ENCODE measurements around the gene SHB.
"Not testable (repeated sequence)": the region's sequence is repeated elsewhere in the genome, so short reads cannot be mapped to it uniquely, and the experiment has no call there.

Gene SHB

DNA sequence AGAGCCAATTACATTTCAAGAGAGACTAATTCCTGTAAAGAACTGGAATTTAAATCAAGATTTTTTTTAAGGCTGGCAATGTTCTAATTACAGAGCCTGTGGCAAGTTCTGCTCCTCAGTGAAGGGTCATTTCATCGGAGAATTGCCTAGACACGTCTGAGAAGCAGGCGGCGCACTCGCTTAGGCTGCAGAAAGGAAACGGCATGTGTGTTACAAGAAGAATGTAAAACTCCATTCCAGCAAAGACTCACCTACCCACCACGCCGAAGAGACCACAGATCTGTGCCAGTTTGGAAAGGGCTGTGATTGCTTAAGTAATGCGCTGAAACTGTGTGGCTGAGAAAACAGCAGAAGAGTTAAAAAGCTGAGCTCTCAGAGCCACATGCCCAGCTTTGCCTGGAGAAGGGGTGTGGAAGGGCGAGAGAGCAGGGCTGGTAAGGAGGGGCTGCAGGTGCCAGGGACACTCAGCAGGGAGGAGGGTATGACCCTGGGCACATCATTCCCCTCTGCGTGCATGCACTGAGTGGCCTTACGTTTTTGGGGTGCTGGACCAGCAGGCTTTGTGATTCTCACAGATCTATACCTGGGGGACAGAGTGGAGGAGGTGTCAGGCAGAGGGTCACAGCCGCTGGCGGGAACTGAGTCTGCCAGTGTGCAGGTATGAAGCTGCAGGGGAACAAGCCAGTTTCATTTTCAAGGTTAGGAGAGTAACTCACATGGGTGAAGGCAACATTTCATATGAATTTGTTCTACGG is 147.3 kb downstream of the SHB start:
- peak in 4 of 56 donors; percentile 18 to 38 (median 18) for DNase-seq

DNA sequence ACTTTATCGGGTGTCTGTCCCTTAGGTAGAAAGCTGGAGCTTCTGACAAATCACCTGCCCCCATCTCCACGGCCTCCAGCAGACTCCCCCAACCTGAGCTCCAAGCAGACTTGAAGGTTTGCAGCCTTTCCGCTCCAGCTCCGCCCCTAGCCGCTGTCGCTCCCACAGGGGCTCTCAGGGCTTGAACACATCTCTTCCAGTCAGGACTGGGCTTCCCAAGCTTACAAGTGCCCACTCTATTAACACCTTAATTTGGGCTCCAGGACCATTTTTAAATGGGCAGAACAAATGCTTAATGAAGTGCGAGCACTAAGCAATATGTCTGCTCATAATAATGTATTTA is 147.9 kb downstream of the SHB start:
- DNase-seq: no peak

- no peak for DNase-seq
Measured at GRCh38 chr9:37920471-37921167, 148.4 kb downstream of the SHB start.

DNA sequence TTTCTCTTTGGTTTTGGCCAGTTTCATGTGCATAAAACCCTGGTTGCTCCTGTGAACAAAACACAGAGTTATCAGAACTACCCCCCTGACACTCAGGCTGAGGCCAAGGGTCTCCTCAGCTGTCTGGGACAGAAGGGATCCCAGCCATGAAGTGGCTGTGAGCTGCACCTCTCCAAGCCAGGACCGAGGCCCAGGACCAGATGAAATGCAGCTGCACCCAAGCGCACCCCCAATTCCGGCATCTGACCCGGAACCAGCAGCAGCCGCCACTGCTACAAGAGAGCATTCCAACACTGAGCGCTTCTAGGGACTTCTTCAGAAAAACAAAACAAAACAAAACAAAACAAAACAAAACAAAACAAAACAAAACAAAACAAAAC is 149.1 kb downstream of the SHB start:
- no peak for DNase-seq

DNA sequence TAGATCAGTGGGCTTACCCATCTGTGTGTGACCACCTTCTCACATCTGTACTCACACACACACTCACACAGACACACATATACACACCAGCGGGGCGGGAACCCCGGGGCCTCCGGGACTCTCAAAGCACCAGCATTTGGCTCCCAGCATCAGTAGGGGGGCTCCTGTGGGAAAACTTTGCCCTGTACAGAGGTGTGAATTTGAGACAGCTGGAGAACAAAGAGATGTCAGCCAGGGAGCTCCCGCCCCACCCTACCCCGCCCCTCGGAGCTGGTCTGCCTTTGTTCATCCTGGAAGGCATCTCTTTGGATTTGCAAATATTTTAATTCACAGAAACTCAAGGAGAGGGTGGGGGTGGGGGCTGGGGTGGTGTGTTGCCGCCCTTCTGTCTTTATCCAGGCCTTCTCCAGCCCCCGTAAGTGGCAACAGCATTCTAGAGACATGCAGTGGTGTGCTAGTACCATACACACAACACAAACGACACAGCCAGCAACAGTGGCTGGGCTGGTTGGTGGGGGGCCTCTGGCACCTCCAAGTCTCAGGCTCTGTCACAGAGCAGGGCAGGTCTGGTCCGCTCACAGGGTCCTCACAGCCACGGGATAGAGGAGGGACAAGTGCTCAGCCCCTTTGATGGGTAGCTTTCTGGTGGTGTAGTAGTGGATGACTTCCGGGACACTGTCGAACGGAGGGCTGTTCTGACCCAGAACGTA is 149.6 kb downstream of the SHB start:
- DNase-seq: no peak

GRCh38 chr9:37918665-37919170 is 150.3 kb downstream of the SHB start:
- DNase-seq: no peak

DNA sequence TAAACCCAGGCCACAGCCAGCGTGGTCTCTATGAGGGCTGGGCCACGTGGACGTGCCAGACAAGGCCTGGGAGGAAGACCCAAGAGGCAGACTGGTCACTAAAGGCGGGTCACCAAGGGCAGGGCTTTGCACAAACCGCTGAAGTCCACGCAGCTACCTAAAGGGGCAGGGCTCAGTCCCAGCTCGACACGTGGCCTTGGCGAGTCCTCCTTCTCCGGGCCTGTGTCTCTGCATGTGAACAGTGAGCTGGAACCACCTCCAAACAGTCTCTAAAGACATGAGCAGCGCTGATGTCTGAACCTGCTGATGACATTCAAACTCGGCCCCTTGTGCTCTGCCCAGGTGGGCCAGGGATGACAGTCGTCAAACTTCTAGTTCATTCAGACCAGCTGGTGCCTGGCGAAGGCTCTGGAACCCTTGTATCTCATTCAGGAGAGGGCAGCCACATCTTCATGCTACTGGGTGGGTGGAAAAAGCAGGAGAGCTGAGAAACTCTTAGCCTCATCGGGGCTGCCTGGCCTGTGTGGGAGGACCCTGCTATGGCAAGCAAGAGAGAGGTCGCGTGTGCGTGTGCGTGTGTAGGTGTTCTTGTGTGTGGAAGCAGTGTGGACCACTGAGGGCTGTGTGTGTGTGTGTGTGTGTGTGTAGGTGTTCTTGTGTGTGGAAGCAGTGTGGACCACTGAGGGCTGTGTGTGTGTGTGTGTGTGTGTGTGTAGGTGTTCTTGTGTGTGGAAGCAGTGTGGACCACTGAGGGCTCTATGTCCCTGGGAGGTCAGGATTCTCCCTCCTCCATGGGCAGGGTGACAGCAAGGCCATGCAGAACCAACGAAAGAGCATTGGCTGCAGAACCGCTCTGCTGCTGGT is 151.0 kb downstream of the SHB start:
- no peak for DNase-seq

- DNase-seq: no peak
Measured at GRCh38 chr9:37917313-37917731, 151.7 kb downstream of the SHB start.

DNA sequence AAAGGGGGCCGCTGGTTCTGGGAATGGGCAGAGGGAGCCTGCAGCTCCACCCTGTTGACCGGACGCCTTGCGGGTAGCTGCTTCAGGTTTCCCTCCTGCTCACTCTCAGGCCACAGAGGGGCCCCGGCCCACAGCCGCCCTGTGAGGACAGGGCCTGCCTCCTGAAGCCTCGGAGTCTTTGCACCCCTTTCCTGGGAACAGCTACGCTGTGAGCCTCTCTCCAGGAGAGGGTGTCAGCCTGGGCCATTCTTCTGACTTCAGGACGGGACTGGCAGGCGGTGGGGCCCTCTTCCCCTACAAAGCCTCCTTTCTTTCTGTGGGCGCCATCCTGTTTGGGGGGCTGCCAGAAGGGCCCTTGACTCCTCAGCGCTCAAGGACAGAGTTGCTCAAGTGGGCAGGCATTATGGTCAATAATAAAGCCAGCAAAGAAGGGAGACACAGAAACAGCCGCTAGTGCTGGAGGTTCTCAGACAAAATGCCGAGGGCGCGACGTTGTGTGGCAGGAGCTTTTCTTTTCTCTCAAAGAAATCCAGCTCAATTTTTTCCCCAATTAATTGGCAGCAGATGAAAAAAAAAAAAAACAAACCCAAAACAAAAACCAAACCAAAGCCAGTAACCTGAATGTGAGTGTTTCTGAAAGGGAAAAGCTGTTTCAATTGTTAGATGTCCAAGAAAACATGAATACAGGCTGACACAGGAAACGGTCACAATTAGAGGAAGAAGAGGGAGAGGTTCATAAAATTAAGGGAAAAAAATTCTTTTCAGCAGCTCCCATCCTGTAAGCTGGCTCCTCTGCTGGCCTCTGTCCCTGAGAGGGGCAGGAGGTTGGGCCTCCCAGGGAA is 152.3 kb downstream of the SHB start:
- DNase-seq: peak in 42 of 56 donors; percentile 18 to 77 (median 52)

GRCh38 chr9:37915911-37916470 is 153.0 kb downstream of the SHB start:
- no peak for DNase-seq

DNA sequence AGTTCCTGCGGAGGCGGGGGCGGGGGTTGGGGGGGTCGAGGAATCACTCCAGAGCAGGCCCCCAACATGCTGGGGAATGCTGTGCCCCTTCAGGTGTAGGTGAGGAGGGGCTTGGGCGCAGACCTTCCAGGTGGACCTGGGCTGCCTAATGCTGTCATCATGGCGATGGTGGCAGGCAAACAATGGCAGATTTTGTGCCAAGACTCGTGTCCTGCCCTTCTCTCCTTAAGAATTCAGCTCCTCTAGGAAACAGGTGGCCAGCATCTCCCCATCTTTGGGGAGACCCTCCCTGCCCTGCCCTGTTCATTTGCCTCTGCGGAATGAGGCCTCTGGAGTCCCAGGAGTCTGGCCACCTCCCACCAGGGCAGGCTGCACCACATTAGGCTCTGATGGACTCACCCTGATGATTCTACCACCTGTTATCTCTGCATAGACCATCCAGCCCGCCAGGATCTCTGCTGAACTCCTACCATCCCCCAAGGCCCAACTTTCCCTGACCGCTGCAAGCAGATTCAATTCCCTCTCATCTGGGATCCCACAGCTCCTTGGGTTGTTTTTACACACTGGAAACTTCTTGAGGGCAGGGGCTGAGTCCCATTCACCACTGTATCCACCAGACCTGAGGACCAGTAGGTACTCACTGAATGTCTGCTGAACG is 154.2 kb downstream of the SHB start:
- DNase-seq: no peak

DNA sequence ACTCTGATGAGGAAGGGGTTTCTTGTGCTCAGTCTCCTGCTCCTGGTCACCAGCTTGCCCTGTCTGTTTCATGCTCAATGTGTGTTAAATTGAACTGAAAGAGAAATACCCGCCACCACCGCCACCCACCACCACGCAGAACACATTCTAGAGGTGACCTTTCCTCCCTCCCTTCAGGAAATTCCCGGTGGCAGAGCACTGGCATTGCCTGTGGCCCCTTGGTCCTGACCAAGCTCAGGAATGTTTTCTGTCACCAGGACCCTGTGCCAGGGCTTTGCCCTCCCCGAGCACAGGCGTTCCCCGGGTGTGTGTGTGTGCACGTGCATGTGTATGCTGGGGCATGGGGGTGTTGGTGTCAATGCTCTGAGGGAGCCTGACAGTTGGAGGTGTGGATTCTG is 154.9 kb downstream of the SHB start:
- DNase-seq: no peak

GRCh38 chr9:37913480-37914153 is 155.4 kb downstream of the SHB start:
- DNase-seq: peak; percentile 29 to 98 (median 82)

- no peak for DNase-seq
Measured at GRCh38 chr9:37911271-37911681, 157.8 kb downstream of the SHB start.

GRCh38 chr9:37910271-37910670 is 158.8 kb downstream of the SHB start:
- DNase-seq: no peak

- DNase-seq: not testable (repeated sequence)
Measured at GRCh38 chr9:37909836-37910235, 159.2 kb downstream of the SHB start.

GRCh38 chr9:37909326-37909725 is 159.7 kb downstream of the SHB start:
- no peak for DNase-seq

DNA sequence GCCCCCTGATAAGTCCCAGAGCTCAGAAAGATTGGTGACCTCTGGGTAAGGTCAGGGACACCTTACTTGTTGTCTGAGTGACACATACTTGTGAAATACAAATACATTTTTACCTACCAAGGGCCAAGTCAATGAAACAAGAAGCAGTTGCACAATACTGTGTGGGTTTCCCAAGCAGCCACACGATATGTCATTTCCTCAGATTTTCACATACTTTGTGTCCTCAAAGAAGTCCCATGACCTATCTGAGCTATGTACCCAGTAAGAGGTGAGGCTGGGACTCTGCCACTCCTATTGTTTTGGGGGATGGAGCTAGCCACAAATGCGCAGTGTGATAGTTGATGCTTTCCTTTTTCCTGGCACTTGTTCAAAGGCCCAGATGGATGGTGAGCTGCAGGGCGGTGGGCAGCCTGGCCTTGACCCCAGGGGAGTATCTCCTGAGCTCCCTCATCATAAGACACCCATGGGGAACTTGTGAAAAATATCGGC is 160.3 kb downstream of the SHB start:
- no peak for DNase-seq

GRCh38 chr9:37908283-37908682 is 160.7 kb downstream of the SHB start:
- DNase-seq: no peak

Measured in amygdala (tissue), 56 donors.